ENCODE measurements around the gene DACT1.

DNA sequence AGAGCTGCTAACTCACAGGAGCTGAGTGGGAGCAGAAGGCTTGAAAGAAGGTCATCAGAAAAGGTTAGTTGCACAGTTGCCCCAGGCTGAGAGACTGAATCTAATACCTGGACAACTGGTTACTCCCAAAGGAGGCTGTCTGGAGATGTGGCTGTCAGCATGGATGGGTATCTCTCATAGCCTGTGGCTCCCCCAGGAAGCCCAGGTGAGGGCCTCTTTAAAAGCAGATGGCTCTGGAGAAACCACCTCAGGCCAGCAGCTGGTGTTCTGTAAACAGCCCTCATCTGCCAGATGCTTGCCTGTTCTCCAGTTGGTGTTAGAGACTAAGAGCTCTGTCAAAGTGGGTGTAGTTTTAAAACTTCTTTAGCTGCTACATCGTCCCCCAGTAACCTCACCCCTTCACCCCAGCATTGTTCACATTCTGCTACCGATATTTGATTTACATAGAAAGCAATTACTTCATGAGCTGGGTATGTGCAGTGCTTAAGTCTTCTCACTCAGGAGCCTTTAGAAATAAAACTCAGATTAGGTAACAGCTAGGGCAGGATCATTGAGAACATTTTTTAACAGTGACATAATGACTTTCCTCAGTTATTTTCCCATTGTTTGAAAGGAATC is 25.8 kb downstream of the DACT1 start:
- TF ChIP-seq ZC3H10 (CRISPR knock-in tag; IDR thresholded peaks at IDR 0.05) (no peak), BACH2 (CRISPR knock-in tag; IDR thresholded peaks at IDR 0.05; ENCODE audit: borderline replicate concordance) (no peak), SNAI2 (CRISPR knock-in tag; IDR thresholded peaks at IDR 0.05) (no peak)
- TF ChIP-seq, protein P1, sequence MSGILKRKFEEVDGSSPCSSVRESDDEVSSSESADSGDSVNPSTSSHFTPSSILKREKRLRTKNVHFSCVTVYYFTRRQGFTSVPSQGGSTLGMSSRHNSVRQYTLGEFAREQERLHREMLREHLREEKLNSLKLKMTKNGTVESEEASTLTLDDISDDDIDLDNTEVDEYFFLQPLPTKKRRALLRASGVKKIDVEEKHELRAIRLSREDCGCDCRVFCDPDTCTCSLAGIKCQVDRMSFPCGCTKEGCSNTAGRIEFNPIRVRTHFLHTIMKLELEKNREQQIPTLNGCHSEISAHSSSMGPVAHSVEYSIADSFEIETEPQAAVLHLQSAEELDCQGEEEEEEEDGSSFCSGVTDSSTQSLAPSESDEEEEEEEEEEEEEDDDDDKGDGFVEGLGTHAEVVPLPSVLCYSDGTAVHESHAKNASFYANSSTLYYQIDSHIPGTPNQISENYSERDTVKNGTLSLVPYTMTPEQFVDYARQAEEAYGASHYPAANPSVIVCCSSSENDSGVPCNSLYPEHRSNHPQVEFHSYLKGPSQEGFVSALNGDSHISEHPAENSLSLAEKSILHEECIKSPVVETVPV (CRISPR knock-in tag; IDR thresholded peaks at IDR 0.05), result no peak
- TF ChIP-seq, protein P2, sequence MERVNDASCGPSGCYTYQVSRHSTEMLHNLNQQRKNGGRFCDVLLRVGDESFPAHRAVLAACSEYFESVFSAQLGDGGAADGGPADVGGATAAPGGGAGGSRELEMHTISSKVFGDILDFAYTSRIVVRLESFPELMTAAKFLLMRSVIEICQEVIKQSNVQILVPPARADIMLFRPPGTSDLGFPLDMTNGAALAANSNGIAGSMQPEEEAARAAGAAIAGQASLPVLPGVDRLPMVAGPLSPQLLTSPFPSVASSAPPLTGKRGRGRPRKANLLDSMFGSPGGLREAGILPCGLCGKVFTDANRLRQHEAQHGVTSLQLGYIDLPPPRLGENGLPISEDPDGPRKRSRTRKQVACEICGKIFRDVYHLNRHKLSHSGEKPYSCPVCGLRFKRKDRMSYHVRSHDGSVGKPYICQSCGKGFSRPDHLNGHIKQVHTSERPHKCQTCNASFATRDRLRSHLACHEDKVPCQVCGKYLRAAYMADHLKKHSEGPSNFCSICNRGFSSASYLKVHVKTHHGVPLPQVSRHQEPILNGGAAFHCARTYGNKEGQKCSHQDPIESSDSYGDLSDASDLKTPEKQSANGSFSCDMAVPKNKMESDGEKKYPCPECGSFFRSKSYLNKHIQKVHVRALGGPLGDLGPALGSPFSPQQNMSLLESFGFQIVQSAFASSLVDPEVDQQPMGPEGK (CRISPR knock-in tag; IDR thresholded peaks at IDR 0.05; ENCODE audit: borderline replicate concordance), result no peak
